Nephron (organoid): ENCODE data around the gene CASK.
A peak's percentile ranks its signal among the peaks of the same experiment; 100 is the strongest.

ENCODE experiments used
- H3K27ac Mint-ChIP-seq, 3 experiments: 2 replicates each; pipeline ENCODE4 v1.8.0; 2020; ENCODE audit warnings: mixed read lengths in 3 of 3, mild to moderate bottlenecking in 2 of 3, moderate library complexity in 1 of 3
- H3K27me3 Mint-ChIP-seq: 2 replicates; pipeline ENCODE4 v1.8.0; 2021; ENCODE audit warnings: low read depth, mild to moderate bottlenecking, moderate library complexity, mixed read lengths
- H3K36me3 Mint-ChIP-seq: 2 replicates; pipeline ENCODE4 v1.8.0; 2020; ENCODE audit warnings: low read depth, mixed read lengths
- H3K4me1 Mint-ChIP-seq: 2 replicates; pipeline ENCODE4 v1.8.0; 2020; ENCODE audit warnings: mixed read lengths
- H3K4me3 Mint-ChIP-seq, 3 experiments: 2 replicates each; pipeline ENCODE4 v1.8.0; 2020; ENCODE audit warnings: mild to moderate bottlenecking in 3 of 3, mixed read lengths in 3 of 3, moderate library complexity in 2 of 3
- H3K9me3 Mint-ChIP-seq: 2 replicates; pipeline ENCODE4 v1.8.0; 2020; ENCODE audit warnings: mixed read lengths
- CTCF ChIP-seq, 3 experiments: fragments of 200-600 bp; sonication (generic); IDR thresholded peaks; one replicate each; pipeline ENCODE4 v1.5.0; 2021; ENCODE audit warnings: antibody characterized with exemption in 3 of 3; ENCODE audit not compliant: unreplicated experiment in 3 of 3

CASK gene

GRCh38 chrX:41499984-41500383 lies 423.4 kb downstream of the CASK start:
- Mint-ChIP-seq H3K27ac (no peak overlapping the region), H3K4me3 (no peak overlapping the region), H3K9me3 (peaks cover 15% of the 10 kb centered on the region), H3K4me1 (no peaks in the 10 kb centered on the region), H3K27me3 (no peaks in the 10 kb centered on the region), H3K36me3 (no peaks in the 10 kb centered on the region)
- no peak for TF ChIP-seq CTCF (IDR thresholded peaks at IDR 0.05; ENCODE audit: unreplicated experiment in 3 of 3)

GRCh38 chrX:41499195-41499594 lies 424.2 kb downstream of the CASK start:
- H3K27me3 Mint-ChIP-seq, result no peaks in the 10 kb centered on the region
- no peaks in the 10 kb centered on the region for H3K36me3 Mint-ChIP-seq
- H3K27ac Mint-ChIP-seq, result no peak overlapping the region
- TF ChIP-seq CTCF (IDR thresholded peaks at IDR 0.05; ENCODE audit: unreplicated experiment in 3 of 3), result no peak
- peaks cover 15% of the 10 kb centered on the region for H3K9me3 Mint-ChIP-seq
- no peak overlapping the region for H3K4me3 Mint-ChIP-seq
- H3K4me1 Mint-ChIP-seq, result no peaks in the 10 kb centered on the region

- TF ChIP-seq CTCF (IDR thresholded peaks at IDR 0.05; ENCODE audit: unreplicated experiment in 3 of 3), result no peak
- no peak overlapping the region for H3K4me3 Mint-ChIP-seq
- no peaks in the 10 kb centered on the region for H3K27me3 Mint-ChIP-seq
- H3K9me3 Mint-ChIP-seq, result peaks cover 20% of the 10 kb centered on the region
- H3K4me1 Mint-ChIP-seq, result peaks cover 5% of the 10 kb centered on the region
- peak overlapping the region; percentile 24 to 64 (median 60) for H3K27ac Mint-ChIP-seq
- H3K36me3 Mint-ChIP-seq, result no peaks in the 10 kb centered on the region
Measured at GRCh38 chrX:41491267-41492004, 431.9 kb downstream of the CASK start.

GRCh38 chrX:41490446-41490845 lies 432.9 kb downstream of the CASK start:
- Mint-ChIP-seq H3K4me1 (peaks cover 5% of the 10 kb centered on the region), H3K27ac (no peak overlapping the region), H3K4me3 (no peak overlapping the region), H3K36me3 (no peaks in the 10 kb centered on the region), H3K9me3 (peaks cover 22% of the 10 kb centered on the region), H3K27me3 (no peaks in the 10 kb centered on the region)
- no peak for TF ChIP-seq CTCF (IDR thresholded peaks at IDR 0.05; ENCODE audit: unreplicated experiment in 3 of 3)

GRCh38 chrX:41482154-41482850 lies 441.1 kb downstream of the CASK start:
- TF ChIP-seq CTCF (IDR thresholded peaks at IDR 0.05; ENCODE audit: unreplicated experiment in 3 of 3), result no peak
- Mint-ChIP-seq H3K36me3 (no peaks in the 10 kb centered on the region), H3K27me3 (no peaks in the 10 kb centered on the region)

More at GRCh38 chrX:41482154-41482850, 441.1 kb downstream of the CASK start:
- Mint-ChIP-seq H3K4me1 (no peaks in the 10 kb centered on the region), H3K4me3 (no peak overlapping the region), H3K27ac (peak overlapping the region in 1 of 3 experiments; percentile 74), H3K9me3 (peaks cover 26% of the 10 kb centered on the region)
